Upper lobe of right lung (tissue), 1 donor: ENCODE data around the gene RDX. TPM values are rescaled to one million over a fixed set of nuclear protein-coding genes. Genes with fewer than 3 reads are reported as not detected.

ENCODE experiments used
- ATAC-seq: fragments of 200-7000 bp; cut with Tn5 transposase; one replicate; pipeline ENCODE4 v1.9.1; 2020; ENCODE audit warnings: mild to moderate bottlenecking, moderate library complexity
- DNase-seq: peaks from one replicate; pipeline ENCODE4 v3.0.0-alpha.2; 2020
- H3K27ac ChIP-seq: fragments of 200-600 bp; one replicate; pipeline ENCODE4 v1.8.0; 2022
- H3K27me3 ChIP-seq: fragments of 200-600 bp; one replicate; pipeline ENCODE4 v1.8.0; 2022; ENCODE audit warnings: mild to moderate bottlenecking
- H3K36me3 ChIP-seq: fragments of 200-600 bp; one replicate; pipeline ENCODE4 v1.8.0; 2022
- H3K4me1 ChIP-seq: fragments of 200-600 bp; one replicate; pipeline ENCODE4 v1.8.0; 2022
- H3K4me3 ChIP-seq: fragments of 200-600 bp; one replicate; pipeline ENCODE4 v1.8.0; 2022; ENCODE audit warnings: mild to moderate bottlenecking
- H3K9me3 ChIP-seq: fragments of 200-600 bp; one replicate; pipeline ENCODE4 v1.8.0; 2022
- CTCF ChIP-seq: fragments of 200-600 bp; IDR thresholded peaks from one replicate; pipeline ENCODE4 v1.8.0; 2022; ENCODE audit warnings: antibody characterized with exemption
- intact Hi-C: fragments of 100-400 bp; cut with DNase I; formaldehyde crosslinking; loops from one replicate; pipeline ENCODE4 v1.11.0; 2022
- total RNA-seq: library from RNA; stranded (reverse); fragmentation: NEBNext Ultra II Directional; extraction: Animal tissue kit (Norgen Biotek cat#: 25700); gene quantifications from one replicate; pipeline ENCODE4 v1.2.1, GENCODE V29; 2021
- donor health status: DM: no; HTN: yes; CAD: no; lungs with severe emphysema.

The RDX gene
- total RNA-seq, 1 donor from 2014 or later: 146 TPM

GRCh38 chr11:110156503-110156902 is 139.9 kb downstream of the RDX start:
- Histone ChIP-seq H3K4me3 (no peak overlapping the region), H3K9me3 (no peaks in the 10 kb centered on the region), H3K27ac (no peak overlapping the region), H3K4me1 (no peaks in the 10 kb centered on the region), H3K36me3 (peaks cover 22% of the 10 kb centered on the region), H3K27me3 (no peaks in the 10 kb centered on the region)
- TF ChIP-seq CTCF: no peak
- ATAC-seq: no peak
- no peak for DNase-seq
- intact Hi-C loops: no loop called here

GRCh38 chr11:110153474-110153873 is 142.9 kb downstream of the RDX start:
- no peak for TF ChIP-seq CTCF
- no peak for ATAC-seq
- H3K27ac ChIP-seq: no peak overlapping the region
- no peaks in the 10 kb centered on the region for H3K9me3 ChIP-seq
- no peaks in the 10 kb centered on the region for H3K4me1 ChIP-seq
- H3K4me3 ChIP-seq: no peak overlapping the region
- intact Hi-C loops: no loop called here
- no peaks in the 10 kb centered on the region for H3K27me3 ChIP-seq
- DNase-seq: no peak
- peaks cover 2% of the 10 kb centered on the region for H3K36me3 ChIP-seq

GRCh38 chr11:110152199-110152598 is 144.2 kb downstream of the RDX start:
- intact Hi-C loops: no loop called here
- Histone ChIP-seq H3K36me3 (no peaks in the 10 kb centered on the region), H3K27ac (no peak overlapping the region), H3K4me1 (no peaks in the 10 kb centered on the region), H3K9me3 (no peaks in the 10 kb centered on the region), H3K27me3 (no peaks in the 10 kb centered on the region), H3K4me3 (no peak overlapping the region)
- ATAC-seq (no peak), DNase-seq (no peak)
- TF ChIP-seq CTCF: no peak

- TF ChIP-seq CTCF: no peak
These were observed 147.4 kb downstream of the RDX start for GRCh38 chr11:110148775-110149744.

GRCh38 chr11:110147962-110148709 is 148.3 kb downstream of the RDX start:
- intact Hi-C loops: no loop called here
- Histone ChIP-seq H3K36me3 (no peaks in the 10 kb centered on the region), H3K27ac (no peak overlapping the region), H3K9me3 (no peaks in the 10 kb centered on the region), H3K4me3 (no peak overlapping the region), H3K4me1 (no peaks in the 10 kb centered on the region), H3K27me3 (no peaks in the 10 kb centered on the region)
- ATAC-seq (no peak), DNase-seq (no peak)
- TF ChIP-seq CTCF: no peak

More at GRCh38 chr11:110148775-110149744, 147.4 kb downstream of the RDX start:
- Histone ChIP-seq H3K36me3 (no peaks in the 10 kb centered on the region), H3K4me1 (no peaks in the 10 kb centered on the region), H3K9me3 (no peaks in the 10 kb centered on the region), H3K4me3 (no peak overlapping the region), H3K27ac (no peak overlapping the region), H3K27me3 (no peaks in the 10 kb centered on the region)
- intact Hi-C loops: no loop called here
- no peak for DNase-seq
- ATAC-seq: no peak
